ENCODE data around the gene CACNA1G.

CACNA1G gene

GRCh38 chr17:50676065-50676975, 115.8 kb downstream of the CACNA1G start:
- CTCF ChIA-PET, result no interaction called here
- TF ChIP-seq CTCF (conservative IDR thresholded peaks at IDR 0.05; ENCODE audit: low read depth), result no peak
- peak overlapping the region; percentile 86 for H3K27ac ChIP-seq
- no peak for DNase-seq (ENCODE audit: low spot score)
- POLR2A ChIA-PET (ENCODE audit: low non-redundant PET), result no interaction called here

All from RWPE1 (cell line).